Activated T-cell treated with anti-CD3 and anti-CD28 coated beads for 24 hours (primary cell): ENCODE results near the gene LRRC2.
"Not testable (repeated sequence)": the region's sequence is repeated elsewhere in the genome, so short reads cannot be mapped to it uniquely, and the experiment has no call there.

Experiments
- DNase-seq: peaks from one replicate; pipeline ENCODE4 v3.0.0-alpha.2; 2020; ENCODE audit warnings: low read depth

The LRRC2 gene

DNA sequence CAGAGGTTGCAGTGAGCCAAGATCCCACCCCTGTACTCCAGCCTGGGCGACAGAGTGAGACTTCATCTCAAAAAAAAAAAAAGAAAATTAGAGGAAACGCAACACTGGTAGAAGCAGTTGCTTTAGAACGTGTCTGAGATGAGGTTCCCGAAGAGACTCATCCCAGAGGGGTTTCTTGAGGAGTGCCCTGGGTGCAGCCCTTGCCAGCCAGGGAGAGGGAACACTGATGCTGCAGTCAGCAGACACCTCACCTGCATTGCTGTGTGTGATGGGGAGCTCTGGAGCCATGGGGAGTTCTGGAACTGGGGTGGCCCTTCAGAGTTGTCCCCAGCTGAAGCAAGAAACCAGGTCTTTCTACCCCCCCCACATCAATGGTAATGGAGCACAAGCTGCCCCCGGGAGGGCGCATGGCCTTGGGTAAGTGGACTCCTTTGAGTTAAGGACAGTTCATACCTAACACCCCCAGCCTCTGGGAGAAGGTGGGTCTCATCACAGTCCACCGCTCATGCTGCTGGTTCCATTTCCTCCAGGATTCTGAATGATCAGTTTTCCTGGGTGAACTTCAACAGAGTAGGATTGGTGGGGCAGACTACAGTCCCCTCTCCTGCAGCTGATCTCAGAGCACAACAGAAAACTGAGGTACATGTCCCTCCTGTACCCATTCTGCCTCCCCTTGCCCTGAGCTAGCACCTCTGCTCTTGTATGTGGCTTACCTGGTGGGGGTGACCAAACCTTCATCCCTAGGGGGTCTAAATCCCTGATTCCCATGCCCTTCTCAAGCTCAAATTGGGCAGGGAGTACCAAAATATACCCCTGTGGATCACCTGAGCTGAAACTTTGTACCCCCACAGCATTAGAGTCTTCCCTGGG is 18.7 kb upstream of the LRRC2 start:
- no peak for DNase-seq

DNA sequence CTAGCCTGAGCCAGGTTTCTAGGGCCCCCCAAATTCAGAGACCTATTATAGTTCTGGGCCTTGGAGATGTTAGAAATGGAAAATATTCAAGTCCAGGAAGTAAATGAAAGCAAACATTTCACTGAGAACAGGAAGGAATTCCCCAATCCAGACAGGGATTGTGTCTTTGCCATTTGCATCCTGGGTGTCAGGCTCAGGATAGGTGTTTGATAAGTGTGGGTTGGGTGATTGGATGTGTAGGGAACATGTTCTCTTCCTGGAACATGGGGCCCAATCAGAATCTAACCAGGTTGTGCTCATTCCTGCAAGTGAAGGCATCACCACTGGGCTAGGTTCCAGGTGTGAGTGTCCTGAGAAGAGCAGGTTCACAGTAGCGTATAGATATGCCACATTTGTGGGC is 14.6 kb upstream of the LRRC2 start:
- DNase-seq = no peak

DNA sequence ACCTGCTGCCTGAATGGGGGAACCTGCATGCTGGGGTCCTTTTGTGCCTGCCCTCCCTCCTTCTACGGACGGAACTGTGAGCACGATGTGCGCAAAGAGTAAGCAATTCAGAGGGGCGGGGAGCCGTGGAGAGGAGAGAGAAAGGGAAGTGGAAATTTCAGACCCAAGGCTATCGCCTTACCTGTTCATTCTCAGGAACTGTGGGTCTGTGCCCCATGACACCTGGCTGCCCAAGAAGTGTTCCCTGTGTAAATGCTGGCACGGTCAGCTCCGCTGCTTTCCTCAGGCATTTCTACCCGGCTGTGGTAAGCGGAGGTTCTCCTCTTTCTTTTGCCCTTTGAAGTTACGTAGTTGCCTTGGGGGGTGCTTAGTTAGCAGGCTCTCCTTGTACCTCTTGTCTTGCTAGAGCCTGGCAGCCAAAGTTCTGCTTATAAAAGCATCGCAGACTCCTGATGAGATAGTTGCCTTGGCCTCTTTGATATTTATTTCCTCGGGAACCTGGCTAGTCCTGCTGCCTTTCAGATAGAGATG is 13.7 kb upstream of the LRRC2 start:
- no peak for DNase-seq

DNA sequence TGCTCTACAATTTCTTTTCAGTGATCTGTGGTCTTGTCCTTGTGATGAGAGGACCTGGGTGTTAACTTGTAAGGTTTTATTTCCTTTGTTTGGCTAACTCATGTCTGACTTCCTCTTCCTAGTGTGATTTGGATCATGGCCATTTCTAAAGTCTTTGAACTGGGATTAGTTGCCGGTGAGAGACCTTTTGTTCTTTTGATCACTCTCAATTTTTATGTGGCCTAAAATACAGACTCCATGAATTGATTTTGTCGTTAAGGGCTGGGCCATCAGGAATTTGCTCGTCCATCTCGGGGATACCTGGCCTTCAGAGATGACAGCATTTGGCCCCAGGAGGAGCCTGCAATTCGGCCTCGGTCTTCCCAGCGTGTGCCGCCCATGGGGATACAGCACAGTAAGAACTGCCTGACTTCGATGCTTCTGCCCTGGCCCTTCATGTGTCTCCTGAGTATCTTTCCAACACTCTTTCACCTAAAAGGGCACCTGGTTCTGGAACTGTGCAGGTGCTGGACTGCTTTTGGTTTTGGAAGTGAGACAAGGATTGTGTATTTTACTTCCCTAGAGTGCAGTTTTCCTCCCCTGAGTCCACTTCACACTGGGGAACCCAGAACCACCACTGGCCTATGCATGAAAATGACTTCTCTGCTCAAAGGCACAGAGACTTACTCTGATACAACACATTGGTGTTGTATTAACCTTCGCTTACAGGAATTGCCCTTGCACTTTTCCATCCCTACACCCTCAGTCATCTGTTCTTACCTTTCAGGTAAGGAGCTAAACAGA is 13.1 kb upstream of the LRRC2 start:
- DNase-seq = no peak

GRCh38 chr3:46577580-46578249 is 11.6 kb upstream of the LRRC2 start:
- DNase-seq = not testable (repeated sequence)

DNA sequence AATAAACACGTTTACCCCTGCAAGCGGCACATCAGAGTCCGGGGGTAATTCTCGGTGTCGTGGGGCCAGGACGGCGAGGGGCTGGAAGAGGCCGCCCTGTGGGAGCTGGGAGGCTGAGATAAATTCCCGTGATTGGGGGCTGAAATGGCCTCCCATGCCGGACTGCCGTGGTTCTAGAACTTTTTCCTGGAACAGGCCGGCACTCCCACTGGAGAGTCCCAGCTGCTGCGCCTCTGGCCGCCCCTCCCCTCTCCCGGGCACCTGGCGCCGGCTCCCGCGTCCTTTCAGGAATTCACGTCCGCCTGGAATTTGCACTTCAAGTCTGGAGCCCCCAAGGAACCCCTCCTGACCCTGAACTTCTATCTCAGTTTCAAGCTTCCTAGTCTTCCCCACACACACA is 10.8 kb upstream of the LRRC2 start:
- no peak for DNase-seq

DNA sequence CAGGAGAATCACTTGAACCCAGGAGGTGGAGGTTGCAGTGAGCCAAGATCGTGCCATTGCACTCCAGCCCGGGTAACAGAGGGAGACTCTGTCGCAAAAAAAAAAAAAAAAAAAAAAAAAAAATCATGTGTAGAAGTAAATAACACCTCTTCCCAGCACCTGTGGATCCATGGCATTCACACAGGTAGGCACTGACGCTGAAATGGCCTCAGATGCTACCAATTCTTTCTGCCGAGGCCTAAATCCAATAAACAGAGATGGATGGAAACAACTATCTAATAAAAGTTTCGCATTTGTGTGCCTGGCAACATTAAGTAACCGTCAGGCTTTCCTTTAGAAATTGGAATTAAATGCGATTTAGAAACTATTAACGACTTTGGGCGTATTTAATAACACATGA is 10.3 kb upstream of the LRRC2 start:
- DNase-seq = no peak

- DNase-seq = no peak
Observed at GRCh38 chr3:46575577-46576222, 9.6 kb upstream of the LRRC2 start.

GRCh38 chr3:46574881-46575576 is 8.9 kb upstream of the LRRC2 start:
- DNase-seq = no peak

DNA sequence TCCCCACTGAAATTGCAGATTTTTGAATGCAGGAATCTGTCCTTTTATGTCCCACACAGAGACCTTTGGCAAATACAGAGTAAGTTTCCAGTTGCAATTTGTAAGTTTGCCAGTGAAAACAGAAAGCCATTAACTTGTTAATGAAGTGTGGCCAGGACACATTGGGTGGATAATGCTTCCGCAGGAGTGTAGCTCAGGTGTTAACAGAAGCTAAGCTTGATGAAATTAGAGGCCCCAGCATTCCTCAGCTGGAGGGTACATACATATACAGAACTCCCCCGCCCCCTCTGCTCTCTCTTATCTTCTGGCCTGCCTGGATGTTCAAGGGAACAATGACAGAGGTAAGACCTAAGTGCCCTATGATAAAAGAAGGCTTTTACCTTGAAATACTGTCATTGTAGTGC is 8.1 kb upstream of the LRRC2 start:
- no peak for DNase-seq

DNA sequence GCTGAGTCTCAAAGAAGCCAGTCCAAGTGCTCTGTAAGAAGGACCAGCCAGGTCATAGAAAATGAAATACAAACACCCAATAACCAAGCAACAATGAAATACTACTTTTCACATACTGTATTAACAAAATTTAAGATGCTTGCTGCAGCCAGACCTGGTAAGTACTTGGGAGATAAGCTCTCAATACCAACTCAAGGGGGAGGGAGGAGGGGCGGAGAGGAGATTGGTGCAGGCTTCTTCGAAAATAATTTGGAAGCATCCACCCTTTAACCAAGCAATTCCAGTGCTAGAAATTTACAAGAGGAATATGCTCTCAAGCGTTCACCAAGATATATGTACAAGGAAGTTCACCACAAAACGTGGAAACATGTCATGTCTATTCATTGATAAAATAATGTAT is 7.6 kb upstream of the LRRC2 start:
- DNase-seq = no peak

GRCh38 chr3:46571684-46572083 is 5.6 kb upstream of the LRRC2 start:
- no peak for DNase-seq

DNA sequence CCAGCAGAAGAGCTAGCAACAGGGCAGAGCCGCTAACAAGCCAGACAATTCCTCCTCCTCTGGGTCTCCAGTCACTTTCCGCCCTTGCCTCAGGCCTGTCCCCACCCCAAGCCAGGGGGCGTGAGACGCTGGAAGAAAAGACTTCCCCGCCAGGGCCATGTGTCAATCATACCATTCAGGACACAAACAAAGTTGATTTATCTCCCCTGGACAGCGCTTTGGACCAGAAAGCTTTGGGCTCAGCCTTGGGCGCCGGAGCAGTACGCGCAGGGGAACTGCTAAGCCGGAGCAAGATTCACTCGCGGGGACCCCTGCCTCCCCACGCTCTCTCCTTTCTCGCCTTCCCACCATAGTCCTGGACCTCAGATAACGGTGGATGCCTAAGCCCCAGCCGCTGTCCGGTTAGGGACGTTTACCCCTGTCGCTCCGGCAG is 479 bp downstream of the LRRC2 start:
- no peak for DNase-seq

DNA sequence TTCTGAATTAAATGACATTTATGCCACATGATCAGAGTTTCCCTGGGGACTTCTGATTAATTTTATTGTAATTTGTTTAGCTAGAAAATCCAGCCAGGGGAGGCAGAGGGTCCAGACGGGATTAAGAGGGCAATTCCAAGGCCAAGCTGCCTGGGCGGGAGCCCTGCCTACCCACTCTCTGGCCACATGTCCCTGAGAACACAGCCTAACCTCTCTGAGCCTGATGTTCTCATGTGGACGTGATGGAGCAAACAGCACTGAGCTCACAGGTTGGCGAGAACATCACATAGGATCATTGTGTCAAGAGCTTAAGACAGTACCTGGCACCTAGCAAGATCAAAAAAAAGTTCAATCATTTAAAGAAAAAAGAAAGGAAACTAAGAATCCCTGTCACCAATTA is 1.0 kb downstream of the LRRC2 start:
- DNase-seq = no peak

DNA sequence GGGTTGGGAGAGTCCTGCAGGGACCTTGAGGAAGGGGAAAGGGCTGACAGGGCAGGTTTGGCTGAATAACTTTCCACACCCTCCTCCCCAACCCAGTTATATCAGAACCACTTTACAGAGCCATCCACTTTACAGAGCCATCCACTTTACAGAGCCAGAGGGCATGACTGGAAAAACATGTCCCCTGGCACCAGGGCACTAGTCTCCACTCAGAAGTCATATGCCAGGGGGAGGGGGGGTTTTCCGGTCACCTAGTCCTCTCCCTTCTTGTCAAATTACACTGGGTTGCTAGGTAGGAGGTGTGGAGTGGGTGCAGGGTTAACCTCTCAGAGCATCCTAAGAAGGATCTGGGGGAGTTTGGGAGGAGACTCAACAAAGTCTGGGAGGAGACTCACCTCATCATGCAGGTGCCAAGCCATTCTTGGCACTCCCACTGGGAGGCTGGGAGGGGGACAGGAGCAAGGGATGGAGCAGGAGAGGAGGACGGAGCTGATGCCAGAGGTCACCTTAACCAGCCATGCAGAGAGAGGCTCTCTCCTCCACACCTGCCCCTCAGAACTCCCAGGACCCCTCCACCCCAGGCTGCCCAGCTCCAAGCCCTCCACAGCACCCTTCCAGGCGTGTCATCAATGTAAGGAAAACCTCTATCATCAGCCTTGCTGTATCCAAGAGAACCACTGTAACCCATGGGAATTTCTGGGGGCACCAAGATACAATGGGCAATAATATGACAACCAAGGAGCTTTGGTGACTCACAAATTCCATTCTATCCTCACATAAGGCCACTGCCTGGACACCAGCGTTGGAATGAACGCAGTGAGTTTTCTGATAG is 1.7 kb downstream of the LRRC2 start:
- no peak for DNase-seq

- no peak for DNase-seq
Observed at GRCh38 chr3:46561951-46562350, 4.2 kb downstream of the LRRC2 start.

- no peak for DNase-seq
Observed at GRCh38 chr3:46561511-46561910, 4.6 kb downstream of the LRRC2 start.

DNA sequence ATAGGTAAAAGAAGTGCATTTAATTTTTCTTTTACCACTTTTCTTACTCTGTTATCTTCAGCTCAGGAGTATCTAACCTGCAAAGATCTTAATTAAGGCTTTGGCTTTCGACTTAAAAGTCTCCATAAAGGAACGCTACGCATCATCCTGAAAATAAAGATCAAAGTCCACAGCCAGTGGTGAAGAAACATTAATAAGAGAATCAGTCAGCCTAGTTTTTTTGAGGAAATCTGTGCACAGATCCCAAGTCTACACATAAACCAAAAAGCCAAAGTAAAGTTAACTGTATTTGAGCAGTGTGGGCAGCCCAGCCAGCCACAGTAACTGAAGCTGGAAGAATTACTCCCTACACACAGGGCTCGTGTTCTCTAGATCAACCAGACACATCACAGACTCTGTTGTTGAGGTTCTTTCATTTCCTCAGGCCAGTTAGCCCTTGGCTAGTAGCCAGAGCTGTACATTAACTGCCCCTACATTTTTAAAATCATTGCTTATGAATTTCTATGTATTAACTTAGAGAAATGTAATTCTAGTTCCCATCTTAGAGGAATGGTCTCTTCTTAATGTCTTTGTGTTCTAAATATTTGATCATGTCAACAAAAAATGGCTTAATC is 6.9 kb downstream of the LRRC2 start:
- no peak for DNase-seq

DNA sequence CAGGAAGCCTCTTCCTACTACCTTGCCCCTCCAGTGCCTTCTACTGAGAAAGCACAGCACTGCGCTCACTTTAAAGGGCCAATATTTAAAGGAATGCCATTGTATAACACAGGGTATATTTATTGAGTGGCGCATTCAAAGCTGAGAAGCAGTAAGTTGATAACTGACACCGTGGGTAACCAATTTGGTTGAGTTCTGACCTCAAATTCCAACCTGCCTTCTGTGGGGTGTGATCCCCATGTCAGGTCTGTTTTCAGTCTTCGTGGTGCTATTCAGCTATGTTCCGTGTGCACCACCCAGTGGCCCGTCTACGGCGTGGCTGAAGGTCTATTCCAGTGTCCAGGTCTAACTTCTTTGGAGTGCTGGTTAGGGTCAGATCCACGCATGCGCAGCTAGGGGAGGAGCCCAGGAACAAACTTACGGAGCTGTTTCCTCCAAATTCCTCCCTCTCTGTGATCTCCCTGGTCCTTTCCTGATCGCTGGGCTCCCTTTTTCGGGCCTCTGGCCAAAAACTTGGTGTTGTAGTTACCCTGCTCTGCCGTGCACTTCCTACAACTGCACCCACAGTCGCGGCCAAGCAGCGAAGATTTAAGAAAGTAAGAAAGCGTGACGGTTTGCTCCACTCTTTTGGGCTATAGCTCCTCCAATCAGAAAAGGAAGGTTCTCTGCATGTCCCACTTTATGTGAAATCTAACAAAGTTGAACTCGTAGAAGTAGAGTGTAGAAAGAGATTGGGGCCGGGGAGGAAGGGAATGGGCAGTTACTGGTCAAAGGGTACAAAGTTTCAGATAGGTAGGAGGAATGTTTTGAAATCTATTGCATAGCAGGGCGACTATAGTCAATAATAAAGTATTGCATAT is 7.7 kb downstream of the LRRC2 start:
- peak; percentile 53 for DNase-seq
